Astrocyte (in vitro differentiated cells and primary cell): ENCODE measurements around the gene TSEN2.

Experiments used
- CTCF ChIP-seq: IDR thresholded peaks from 2 replicates; pipeline ENCODE4 v1.5.1; 2011; ENCODE audit warnings: low read depth, mild to moderate bottlenecking, inconsistent platforms, low read length, moderate library complexity; ENCODE audit not compliant: insufficient read depth
- EZH2 ChIP-seq: IDR thresholded peaks from 2 replicates; pipeline ENCODE4 v1.6.1; 2012; ENCODE audit warnings: mild to moderate bottlenecking, low read length, inconsistent platforms; ENCODE audit not compliant: insufficient read depth

DNA sequence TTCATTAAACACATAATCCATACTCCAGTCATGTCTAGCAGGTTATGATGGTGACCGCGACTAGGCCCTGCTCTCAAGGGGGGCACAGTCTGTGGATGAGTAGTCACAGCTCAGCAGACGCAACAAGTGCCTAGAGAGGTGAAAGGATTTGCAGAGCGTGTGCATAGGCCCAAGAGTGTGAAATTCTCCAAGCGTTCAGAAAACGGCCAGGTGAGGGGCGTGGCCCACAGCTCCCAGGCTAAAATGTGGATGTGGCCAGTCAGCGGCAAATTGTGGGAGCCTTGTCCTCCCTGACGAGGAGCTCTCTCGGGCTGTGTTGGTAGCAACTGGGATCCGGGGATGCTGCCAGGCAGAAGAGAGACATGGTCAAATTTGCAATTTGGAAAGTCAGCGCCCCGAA is 46.4 kb upstream of the TSEN2 start:
- TF ChIP-seq CTCF (no peak), EZH2 (no peak)
